HL-60/S4 treated with retinoic acid at 250 ng/mL for 4 days and 3 days (cell line): ENCODE results near the gene SLC35B2.

Experiments used
- in situ Hi-C: fragments of 300-500 bp; cut with MboI; formaldehyde crosslinking; loops from 2 replicates; pipeline ENCODE4 v1.7.0; 2022; ENCODE audit warnings: low sequenced_read_pairs

The SLC35B2 gene

GRCh38 chr6:44223319-44224028 is 33.9 kb downstream of the SLC35B2 start, which contains the start of gene SLC29A1:
TSS of gene SLC29A1 (plus strand) at chr6:44223595. CDS start at chr6:44227314, 3,719 bp downstream.
- in situ Hi-C loops: no loop called here

- in situ Hi-C loops: no loop called here
Measured at GRCh38 chr6:44222486-44223318, 34.6 kb downstream of the SLC35B2 start.

- in situ Hi-C loops: no loop called here
Measured at GRCh38 chr6:44221961-44222335, 35.4 kb downstream of the SLC35B2 start.

- in situ Hi-C loops: no loop called here
Measured at GRCh38 chr6:44221291-44221960, 35.9 kb downstream of the SLC35B2 start.

GRCh38 chr6:44220913-44221290 is 36.4 kb downstream of the SLC35B2 start:
- in situ Hi-C loops: no loop called here

GRCh38 chr6:44219815-44220784 is 37.2 kb downstream of the SLC35B2 start:
- in situ Hi-C loops: no loop called here

- in situ Hi-C loops: no loop called here
Measured at GRCh38 chr6:44219053-44219814, 38.1 kb downstream of the SLC35B2 start.

GRCh38 chr6:44217332-44218143 is 39.8 kb downstream of the SLC35B2 start:
- in situ Hi-C loops: no loop called here

- in situ Hi-C loops: no loop called here
Measured at GRCh38 chr6:44216677-44217331, 40.5 kb downstream of the SLC35B2 start, which contains the start of gene MYMX. TSS of gene MYMX (plus strand) at chr6:44216926. CDS start at chr6:44217472, 546 bp downstream.

GRCh38 chr6:44214307-44214706 is 43.0 kb downstream of the SLC35B2 start:
- in situ Hi-C loops: no loop called here

- in situ Hi-C loops: no loop called here
Measured at GRCh38 chr6:44211284-44211683, 46.0 kb downstream of the SLC35B2 start.

- in situ Hi-C loops: no loop called here
Measured at GRCh38 chr6:44207966-44208365, 49.4 kb downstream of the SLC35B2 start.
